Fibroblast of lung (primary cell): ENCODE data around the gene NACAD. TPM values are rescaled to one million over a fixed set of nuclear protein-coding genes. Genes with fewer than 3 reads are reported as not detected.

Experiments used
- DNase-seq, 2 donors: peaks; one replicate each; pipeline versions ENCODE4 v3.0.0 to v3.0.0-alpha.2; 2010; ENCODE audit warnings: low read depth in 2 of 2
- H2AFZ ChIP-seq: 2 replicates; pipeline ENCODE4 v1.5.1; 2012; ENCODE audit warnings: low read length, control low read depth, inconsistent platforms
- H3K27ac ChIP-seq: 2 replicates; pipeline ENCODE4 v1.5.1; 2011; ENCODE audit warnings: low read length, control low read depth; ENCODE audit not compliant: insufficient read depth
- H3K27me3 ChIP-seq: 2 replicates; pipeline ENCODE4 v1.5.1; 2011; ENCODE audit warnings: mild to moderate bottlenecking, low read length; ENCODE audit not compliant: control insufficient read depth, insufficient read depth
- H3K36me3 ChIP-seq: 2 replicates; pipeline ENCODE4 v1.5.1; 2011; ENCODE audit warnings: low read length; ENCODE audit not compliant: control insufficient read depth, insufficient read depth
- H3K4me1 ChIP-seq: 2 replicates; pipeline ENCODE4 v1.5.1; 2011; ENCODE audit warnings: low read length; ENCODE audit not compliant: control insufficient read depth, insufficient read depth; ENCODE audit errors: extremely low read depth
- H3K4me2 ChIP-seq: 2 replicates; pipeline ENCODE4 v1.5.1; 2011; ENCODE audit warnings: low read length, control low read depth; ENCODE audit not compliant: insufficient read depth; ENCODE audit errors: extremely low read depth
- H3K4me3 ChIP-seq, 4 experiments: fragments of 200-600 bp in 1 of 4; sonication (generic) in 1 of 4; replicated peaks in 1 of 4; 2 replicates each; pipeline ENCODE4 v1.5.1; 2011 to 2016; ENCODE audit warnings: low read length in 4 of 4, low read depth in 3 of 4, mild to moderate bottlenecking in 3 of 4, control low read depth in 2 of 4, inconsistent platforms in 1 of 4, mixed read lengths in 1 of 4; ENCODE audit not compliant: insufficient read depth in 1 of 4; ENCODE audit errors: control extremely low read depth in 1 of 4
- H3K79me2 ChIP-seq: 2 replicates; pipeline ENCODE4 v1.5.1; 2012; ENCODE audit warnings: mild to moderate bottlenecking, low read length, inconsistent platforms; ENCODE audit not compliant: control insufficient read depth, insufficient read depth
- H3K9ac ChIP-seq: 2 replicates; pipeline ENCODE4 v1.5.1; 2011; ENCODE audit warnings: mild to moderate bottlenecking, low read length, control low read depth; ENCODE audit not compliant: insufficient read depth
- H3K9me3 ChIP-seq: 2 replicates; pipeline ENCODE4 v1.5.1; 2012; ENCODE audit warnings: low read depth, low read length; ENCODE audit not compliant: control insufficient read depth, insufficient read depth
- H4K20me1 ChIP-seq: 2 replicates; pipeline ENCODE4 v1.5.1; 2011; ENCODE audit warnings: low read length; ENCODE audit not compliant: control insufficient read depth, insufficient read depth; ENCODE audit errors: extremely low read depth
- CTCF ChIP-seq, 2 donors: IDR thresholded peaks in 1 of 2; conservative IDR thresholded peaks in 1 of 2; 1 replicate in 1 of 2; 2 replicates in 1 of 2; pipeline ENCODE4 v1.5.1; 2011 to 2012; ENCODE audit warnings: low read length in 2 of 2, control low read depth in 1 of 2, inconsistent platforms in 1 of 2, low read depth in 1 of 2, mild to moderate bottlenecking in 1 of 2
- EZH2 ChIP-seq: IDR thresholded peaks from 2 replicates; pipeline ENCODE4 v1.5.1; 2012; ENCODE audit warnings: low read length, control low read depth, mild to moderate bottlenecking; ENCODE audit errors: missing control alignments
- polyA plus RNA-seq, 2 donors: library from polyadenylated mRNA; depleted of rRNA in 1 of 2; stranded (reverse) in 1 of 2; unstranded in 1 of 2; fragments of >200 nt; gene quantifications; 2 replicates each; pipeline ENCODE4 v1.2.1, GENCODE V29; 2011 to 2012; ENCODE audit warnings: missing spikeins in 1 of 2
- total RNA-seq: library from RNA; depleted of rRNA; stranded (reverse); fragments of >200 nt; gene quantifications from 2 replicates; pipeline ENCODE4 v1.2.1, GENCODE V29; 2014

NACAD gene
- total and polyA plus RNA-seq, 2 donors (not counting 1 experiment from before 2014, with no cell fraction given) = 0.41 to 2.8 TPM

- no peak for TF ChIP-seq CTCF (conservative IDR thresholded peaks at IDR 0.05 in 1 of 2, IDR thresholded peaks at IDR 0.05 in 1 of 2; ENCODE audit: low read depth in 1 of 2, low read length in 2 of 2)
- TF ChIP-seq EZH2 = no peak
Observed at GRCh38 chr7:45065031-45065995, 23.5 kb downstream of the NACAD start.

DNA sequence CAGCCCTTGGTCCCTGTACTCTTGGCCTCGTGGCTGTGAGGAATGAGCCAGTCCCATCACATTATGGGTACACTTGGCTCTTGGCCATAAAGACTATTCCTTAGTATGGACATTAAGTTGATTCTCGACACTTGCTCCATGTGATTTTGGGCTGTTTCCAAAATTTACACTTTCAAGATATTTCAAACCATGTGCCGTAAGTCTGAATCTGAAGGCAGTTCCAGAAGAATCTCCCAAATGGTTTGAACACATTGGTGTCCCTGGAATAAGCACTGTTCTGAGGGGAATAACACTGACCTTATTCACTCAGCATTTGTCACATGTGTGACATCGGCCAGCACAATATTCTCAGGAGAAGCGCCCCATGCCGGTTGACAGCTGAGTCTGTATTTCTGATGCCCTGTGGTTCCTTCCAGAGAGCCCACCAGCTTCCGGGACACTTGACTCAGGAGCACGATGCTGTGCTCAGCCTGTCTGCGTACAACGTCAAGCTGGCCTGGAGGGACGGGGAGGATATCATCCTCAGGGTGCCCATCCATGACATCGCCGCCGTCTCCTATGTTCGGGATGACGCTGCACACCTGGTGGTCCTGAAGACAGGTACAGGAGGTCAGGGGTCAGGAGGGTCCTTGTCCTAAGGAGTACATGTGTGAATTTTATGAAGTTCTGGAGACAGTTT lies 24.6 kb downstream of the NACAD start:
- Histone ChIP-seq H3K4me3 (no peak overlapping the region), H4K20me1 (no peaks in the 10 kb centered on the region), H3K79me2 (no peaks in the 10 kb centered on the region), H3K9me3 (no peaks in the 10 kb centered on the region), H3K27me3 (no peaks in the 10 kb centered on the region), H3K4me1 (no peaks in the 10 kb centered on the region), H3K36me3 (peaks cover 8% of the 10 kb centered on the region), H3K9ac (no peak overlapping the region), H2AFZ (no peak overlapping the region), H3K27ac (no peak overlapping the region), H3K4me2 (no peak overlapping the region)
- DNase-seq = no peak
- TF ChIP-seq EZH2 = no peak
- TF ChIP-seq CTCF (conservative IDR thresholded peaks at IDR 0.05 in 1 of 2, IDR thresholded peaks at IDR 0.05 in 1 of 2; ENCODE audit: low read depth in 1 of 2, low read length in 2 of 2) = no peak

More at GRCh38 chr7:45065031-45065995, 23.5 kb downstream of the NACAD start:
- Histone ChIP-seq H3K27me3 (no peaks in the 10 kb centered on the region), H2AFZ (no peak overlapping the region), H3K4me1 (no peaks in the 10 kb centered on the region), H3K9me3 (no peaks in the 10 kb centered on the region), H4K20me1 (no peaks in the 10 kb centered on the region), H3K79me2 (no peaks in the 10 kb centered on the region), H3K9ac (no peak overlapping the region), H3K4me3 (no peak overlapping the region), H3K4me2 (no peak overlapping the region), H3K36me3 (peaks cover 8% of the 10 kb centered on the region), H3K27ac (no peak overlapping the region)
- no peak for DNase-seq

GRCh38 chr7:45061806-45062425 lies 26.9 kb downstream of the NACAD start:
- Histone ChIP-seq H3K27me3 (no peaks in the 10 kb centered on the region), H3K4me3 (no peak overlapping the region), H3K36me3 (peaks cover 8% of the 10 kb centered on the region), H3K9ac (no peak overlapping the region), H3K4me1 (no peaks in the 10 kb centered on the region), H3K79me2 (peaks cover 4% of the 10 kb centered on the region), H3K9me3 (no peaks in the 10 kb centered on the region), H3K4me2 (no peak overlapping the region), H3K27ac (no peak overlapping the region), H4K20me1 (no peaks in the 10 kb centered on the region), H2AFZ (no peak overlapping the region)
- DNase-seq = no peak
- no peak for TF ChIP-seq CTCF (conservative IDR thresholded peaks at IDR 0.05 in 1 of 2, IDR thresholded peaks at IDR 0.05 in 1 of 2; ENCODE audit: low read depth in 1 of 2, low read length in 2 of 2)
- no peak for TF ChIP-seq EZH2
